Thyroid gland (tissue), 4 donors: ENCODE data around the gene TIAM1. TPM values are rescaled to one million over a fixed set of nuclear protein-coding genes. Genes with fewer than 3 reads are reported as not detected.

Experiments
- DNase-seq, 2 donors: peaks; one replicate each; pipeline ENCODE4 v3.0.0-alpha.2; 2019
- H3K27ac ChIP-seq, 3 donors: fragments of 200-600 bp; sonication (generic); 1 replicate in 2 of 3; 2 replicates in 1 of 3; pipeline ENCODE4 v1.5.1; 2016 to 2019; ENCODE audit warnings: mild to moderate bottlenecking in 1 of 3, moderate library complexity in 1 of 3
- H3K27me3 ChIP-seq: fragments of 200-600 bp; sonication (generic); one replicate; pipeline ENCODE4 v1.5.1; 2019
- H3K36me3 ChIP-seq, 2 donors: fragments of 200-600 bp; sonication (generic); one replicate each; pipeline ENCODE4 v1.5.1; 2016 to 2019
- H3K4me1 ChIP-seq, 2 donors: fragments of 200-600 bp; sonication (generic); one replicate each; pipeline ENCODE4 v1.5.1; 2017 to 2019
- H3K4me3 ChIP-seq, 3 donors: fragments of 200-600 bp; sonication (generic); replicated peaks in 1 of 3; 1 replicate in 2 of 3; 2 replicates in 1 of 3; pipeline ENCODE4 v1.5.1; 2016; ENCODE audit warnings: mild to moderate bottlenecking in 1 of 3
- H3K9me3 ChIP-seq: fragments of 200-600 bp; sonication (generic); one replicate; pipeline ENCODE4 v1.5.1; 2017
- CTCF ChIP-seq, 6 experiments: fragments of 200-600 bp in 3 of 6; fragments of 450-650 bp in 3 of 6; sonication (generic) in 3 of 6; IDR thresholded peaks; one replicate each; pipeline ENCODE4 v1.5.1; 2016 to 2019; ENCODE audit warnings: antibody characterized with exemption in 6 of 6, mild to moderate bottlenecking in 2 of 6, inconsistent platforms in 1 of 6, moderate library complexity in 1 of 6
- POLR2A ChIP-seq, 2 donors: fragments of 450-650 bp; IDR thresholded peaks; one replicate each; pipeline ENCODE4 v1.6.1; 2017; ENCODE audit warnings: antibody characterized with exemption in 2 of 2, mild to moderate bottlenecking in 2 of 2, moderate library complexity in 1 of 2
- WGBS, 2 donors: methylation state at CpG; one replicate each; pipeline ENCODE4 v1.1.5; 2017; 5-methylcytosine and 5-hydroxymethylcytosine counted together
- intact Hi-C: fragments of 100-400 bp; cut with DNase I; formaldehyde crosslinking; loops from one replicate; pipeline ENCODE4 v1.15.1; 2023
- total RNA-seq, 4 donors: library from RNA; depleted of rRNA; stranded (reverse); fragments of >200 nt; gene quantifications; one replicate each; pipeline ENCODE4 v1.2.3, GENCODE V29; 2016

TIAM1 gene
- total RNA-seq, 4 donors from 2014 or later: 2.2 to 6.7 (median 2.4) TPM

- Histone ChIP-seq H3K4me1 (no peaks in the 10 kb centered on the region), H3K27me3 (no peaks in the 10 kb centered on the region), H3K27ac (no peak overlapping the region), H3K36me3 (no peaks in the 10 kb centered on the region), H3K4me3 (no peak overlapping the region), H3K9me3 (no peaks in the 10 kb centered on the region)
- 96% methylated on average over 8 of the region's 8 CpGs for WGBS, 2 donors
- intact Hi-C loops: no loop called here
- no peak for DNase-seq
- TF ChIP-seq CTCF (IDR thresholded peaks at IDR 0.05) (no peak), POLR2A (IDR thresholded peaks at IDR 0.05) (no peak)
These were observed 179.1 kb downstream of the TIAM1 start for GRCh38 chr21:31164713-31165694.

- TF ChIP-seq POLR2A (IDR thresholded peaks at IDR 0.05) (no peak), CTCF (IDR thresholded peaks at IDR 0.05) (no peak)
These were observed 181.2 kb downstream of the TIAM1 start for GRCh38 chr21:31162827-31163226.

GRCh38 chr21:31162079-31162699 is 181.9 kb downstream of the TIAM1 start:
- no peaks in the 10 kb centered on the region for H3K27me3 ChIP-seq
- no peak overlapping the region for H3K4me3 ChIP-seq
- no peaks in the 10 kb centered on the region for H3K36me3 ChIP-seq
- intact Hi-C loops: no loop called here
- DNase-seq: no peak
- H3K9me3 ChIP-seq: no peaks in the 10 kb centered on the region
- H3K4me1 ChIP-seq: no peaks in the 10 kb centered on the region
- WGBS, 2 donors: 87 to 88% methylated on average over 4 of the region's 4 CpGs
- no peak for TF ChIP-seq CTCF (IDR thresholded peaks at IDR 0.05)
- no peak for TF ChIP-seq POLR2A (IDR thresholded peaks at IDR 0.05)
- H3K27ac ChIP-seq: no peak overlapping the region

More at GRCh38 chr21:31162827-31163226, 181.2 kb downstream of the TIAM1 start:
- intact Hi-C loops: no loop called here
- Histone ChIP-seq H3K4me3 (no peak overlapping the region), H3K27me3 (no peaks in the 10 kb centered on the region), H3K36me3 (no peaks in the 10 kb centered on the region), H3K4me1 (no peaks in the 10 kb centered on the region), H3K9me3 (no peaks in the 10 kb centered on the region), H3K27ac (no peak overlapping the region)
- WGBS, 2 donors: 75 to 81% methylated on average over 4 of the region's 4 CpGs
- DNase-seq: no peak

- H3K27ac ChIP-seq: no peak overlapping the region
- H3K4me3 ChIP-seq: no peak overlapping the region
- no peaks in the 10 kb centered on the region for H3K27me3 ChIP-seq
- H3K4me1 ChIP-seq: no peaks in the 10 kb centered on the region
- intact Hi-C loops: no loop called here
- no peaks in the 10 kb centered on the region for H3K36me3 ChIP-seq
- H3K9me3 ChIP-seq: no peaks in the 10 kb centered on the region
- TF ChIP-seq POLR2A (IDR thresholded peaks at IDR 0.05): no peak
- TF ChIP-seq CTCF (IDR thresholded peaks at IDR 0.05): no peak
- DNase-seq: no peak
- whole genome bisulfite sequencing, 2 donors: 51 to 52% methylated on average over 5 of the region's 5 CpGs
These were observed 182.9 kb downstream of the TIAM1 start for GRCh38 chr21:31161157-31161556.

GRCh38 chr21:31159808-31160207 is 184.3 kb downstream of the TIAM1 start:
- H3K4me3 ChIP-seq: no peak overlapping the region
- TF ChIP-seq POLR2A (IDR thresholded peaks at IDR 0.05): no peak
- no peak for TF ChIP-seq CTCF (IDR thresholded peaks at IDR 0.05)
- no peak for DNase-seq
- no peaks in the 10 kb centered on the region for H3K36me3 ChIP-seq
- intact Hi-C loops: no loop called here
- H3K27ac ChIP-seq: no peak overlapping the region
- WGBS, 2 donors: 77 to 79% methylated on average over 5 of the region's 5 CpGs
- H3K27me3 ChIP-seq: no peaks in the 10 kb centered on the region
- H3K4me1 ChIP-seq: no peaks in the 10 kb centered on the region
- H3K9me3 ChIP-seq: no peaks in the 10 kb centered on the region
